ENCODE data around the gene QKI.
"Not testable (repeated sequence)": the region's sequence is repeated elsewhere in the genome, so short reads cannot be mapped to it uniquely, and the experiment has no call there.

- TF ChIP-seq, protein P1, sequence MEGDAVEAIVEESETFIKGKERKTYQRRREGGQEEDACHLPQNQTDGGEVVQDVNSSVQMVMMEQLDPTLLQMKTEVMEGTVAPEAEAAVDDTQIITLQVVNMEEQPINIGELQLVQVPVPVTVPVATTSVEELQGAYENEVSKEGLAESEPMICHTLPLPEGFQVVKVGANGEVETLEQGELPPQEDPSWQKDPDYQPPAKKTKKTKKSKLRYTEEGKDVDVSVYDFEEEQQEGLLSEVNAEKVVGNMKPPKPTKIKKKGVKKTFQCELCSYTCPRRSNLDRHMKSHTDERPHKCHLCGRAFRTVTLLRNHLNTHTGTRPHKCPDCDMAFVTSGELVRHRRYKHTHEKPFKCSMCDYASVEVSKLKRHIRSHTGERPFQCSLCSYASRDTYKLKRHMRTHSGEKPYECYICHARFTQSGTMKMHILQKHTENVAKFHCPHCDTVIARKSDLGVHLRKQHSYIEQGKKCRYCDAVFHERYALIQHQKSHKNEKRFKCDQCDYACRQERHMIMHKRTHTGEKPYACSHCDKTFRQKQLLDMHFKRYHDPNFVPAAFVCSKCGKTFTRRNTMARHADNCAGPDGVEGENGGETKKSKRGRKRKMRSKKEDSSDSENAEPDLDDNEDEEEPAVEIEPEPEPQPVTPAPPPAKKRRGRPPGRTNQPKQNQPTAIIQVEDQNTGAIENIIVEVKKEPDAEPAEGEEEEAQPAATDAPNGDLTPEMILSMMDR (IDR thresholded peaks at IDR 0.05; ENCODE audit: low read length) = not testable (repeated sequence)
- TF ChIP-seq EZH2 (optimal IDR thresholded peaks at IDR 0.05; ENCODE audit: low read depth, low read length); EZH2phosphoT487 (IDR thresholded peaks at IDR 0.05; ENCODE audit: low read length): not testable (repeated sequence)
Measured at GRCh38 chr6:163385503-163385902, 29.0 kb upstream of the QKI start.

Measured in MM.1S (cell line).